H1 (cell line): ENCODE results near the gene TK1. TPM values are rescaled to one million over a fixed set of nuclear protein-coding genes. Genes with fewer than 3 reads are reported as not detected.

Source experiments
- CTCF ChIA-PET: fragments of 300-600 bp; sonication (Branson Sonifier 250); formaldehyde crosslinking; loops from one replicate; lab custom pipeline; 2021; ENCODE audit not compliant: partially characterized antibody; lab: Charles Lee
- POLR2A ChIA-PET: fragments of 300-600 bp; sonication (Branson Sonifier 250); formaldehyde crosslinking; loops from one replicate; lab custom pipeline; 2021; ENCODE audit warnings: inconsistent platforms; ENCODE audit not compliant: partially characterized antibody; lab: Charles Lee
- DNase-seq, 2 experiments: peaks; one replicate each; pipeline versions ENCODE4 v3.0.0 to v3.0.0-alpha.2; 2010 to 2022; ENCODE audit warnings: low spot score in 2 of 2, low read depth in 1 of 2, mixed read lengths in 1 of 2
- FAIRE-seq: peaks from 2 replicates; lab custom pipeline; 2011; peaks lifted over from hg19 to GRCh38; lab: Jason Lieb, UNC
- H2AFZ ChIP-seq: 2 replicates; pipeline ENCODE4 v1.8.1; 2012; ENCODE audit warnings: low read length, inconsistent platforms
- H2AK5ac ChIP-seq: 2 replicates; pipeline ENCODE4 v1.6.1; 2013; ENCODE audit warnings: low read depth, low read length
- H2BK120ac ChIP-seq: replicated peaks from 2 replicates; pipeline ENCODE3; 2013; ENCODE audit warnings: low read depth, low read length, inconsistent platforms
- H2BK12ac ChIP-seq: 2 replicates; pipeline ENCODE4 v1.6.1; 2013; ENCODE audit warnings: low read depth, low read length
- H2BK15ac ChIP-seq: 2 replicates; pipeline ENCODE4 v1.6.1; 2013; ENCODE audit warnings: low read length
- H2BK20ac ChIP-seq: 2 replicates; pipeline ENCODE4 v1.6.1; 2013; ENCODE audit warnings: low read length
- H2BK5ac ChIP-seq: 2 replicates; pipeline ENCODE4 v1.6.1; 2013; ENCODE audit warnings: low read depth, low read length
- H3K14ac ChIP-seq: 2 replicates; pipeline ENCODE4 v1.6.1; 2013; ENCODE audit warnings: inconsistent platforms; ENCODE audit not compliant: insufficient read length
- H3K18ac ChIP-seq: 2 replicates; pipeline ENCODE4 v1.6.1; 2013; ENCODE audit warnings: low read length; ENCODE audit errors: extremely low read depth
- H3K23ac ChIP-seq: 2 replicates; pipeline ENCODE4 v1.6.1; 2013; ENCODE audit warnings: inconsistent platforms; ENCODE audit not compliant: insufficient read length
- H3K23me2 ChIP-seq: 2 replicates; pipeline ENCODE4 v1.6.1; 2013; ENCODE audit warnings: low read depth, low read length
- H3K27ac ChIP-seq: 2 replicates; pipeline ENCODE4 v1.6.1; 2011; ENCODE audit warnings: low read depth, low read length, inconsistent platforms
- H3K27me3 ChIP-seq, 4 experiments: replicated peaks in 1 of 4; 1 replicate in 1 of 4; 2 replicates in 3 of 4; pipeline versions ENCODE4 v1.6.1 to v1.8.1; 2011 to 2013; ENCODE audit warnings: low read length in 3 of 4, mild to moderate bottlenecking in 3 of 4, inconsistent platforms in 2 of 4, mixed read lengths in 2 of 4, moderate library complexity in 1 of 4; ENCODE audit not compliant: control insufficient read depth in 3 of 4, insufficient read depth in 3 of 4; ENCODE audit errors: extremely low read depth in 1 of 4
- H3K36me3 ChIP-seq, 4 experiments: 2 replicates each; pipeline versions ENCODE4 v1.6.1 to v1.8.1; 2011 to 2013; ENCODE audit warnings: mild to moderate bottlenecking in 4 of 4, low read length in 3 of 4, moderate library complexity in 2 of 4, control low read depth in 1 of 4, inconsistent platforms in 1 of 4; ENCODE audit not compliant: insufficient read depth in 4 of 4, control insufficient read depth in 2 of 4
- H3K4ac ChIP-seq: replicated peaks from 2 replicates; pipeline ENCODE3; 2013; ENCODE audit warnings: low read length, low read depth, mixed read lengths, inconsistent platforms; ENCODE audit not compliant: insufficient read length
- H3K4me1 ChIP-seq, 4 experiments: replicated peaks in 1 of 4; 1 replicate in 1 of 4; 2 replicates in 3 of 4; pipeline versions ENCODE4 v1.6.1 to v1.8.1; 2011 to 2013; ENCODE audit warnings: low read length in 3 of 4, inconsistent platforms in 2 of 4, mixed read lengths in 1 of 4; ENCODE audit not compliant: insufficient read depth in 4 of 4, control insufficient read depth in 3 of 4
- H3K4me2 ChIP-seq, 2 experiments: 2 replicates each; pipeline versions ENCODE4 v1.6.1 to v1.8.1; 2011 to 2013; ENCODE audit warnings: low read depth in 2 of 2, low read length in 2 of 2, control low read depth in 1 of 2, inconsistent platforms in 1 of 2, mild to moderate bottlenecking in 1 of 2; ENCODE audit not compliant: insufficient read depth in 1 of 2
- H3K4me3 ChIP-seq, 4 experiments: fragments of 200-600, 300-600 bp in 1 of 4; sonication (generic), shearing (Covaris generic), sonication (Bioruptor Twin) in 1 of 4; 2 replicates each; pipeline versions ENCODE4 v1.5.1 to v1.8.1; 2011 to 2016; ENCODE audit warnings: low read length in 4 of 4, low read depth in 3 of 4, control low read depth in 2 of 4, inconsistent platforms in 2 of 4, mild to moderate bottlenecking in 2 of 4, mixed read lengths in 1 of 4, moderate library complexity in 1 of 4; ENCODE audit not compliant: insufficient read depth in 2 of 4; ENCODE audit errors: extremely low read depth in 1 of 4
- H3K56ac ChIP-seq: replicated peaks from 2 replicates; pipeline ENCODE3; 2013; ENCODE audit warnings: low read depth, mild to moderate bottlenecking, mixed read lengths, low read length, inconsistent platforms; ENCODE audit not compliant: insufficient read length
- H3K79me1 ChIP-seq: 2 replicates; pipeline ENCODE4 v1.6.1; 2013; ENCODE audit warnings: low read depth, low read length, control low read depth
- H3K79me2 ChIP-seq, 2 experiments: 2 replicates each; pipeline versions ENCODE4 v1.6.1 to v1.8.1; 2012 to 2013; ENCODE audit warnings: low read length in 2 of 2, mild to moderate bottlenecking in 2 of 2, inconsistent platforms in 1 of 2; ENCODE audit not compliant: insufficient read depth in 2 of 2, control insufficient read depth in 1 of 2
- H3K9ac ChIP-seq, 4 experiments: replicated peaks in 1 of 4; 1 replicate in 1 of 4; 2 replicates in 3 of 4; pipeline versions ENCODE4 v1.6.1 to v1.8.1; 2011 to 2013; ENCODE audit warnings: low read depth in 3 of 4, low read length in 3 of 4, control low read depth in 2 of 4, mild to moderate bottlenecking in 2 of 4, moderate library complexity in 2 of 4, inconsistent platforms in 1 of 4; ENCODE audit errors: extremely low read depth in 1 of 4
- H3K9me3 ChIP-seq, 2 experiments: 2 replicates each; pipeline versions ENCODE4 v1.6.1 to v1.8.1; 2012 to 2013; ENCODE audit warnings: mild to moderate bottlenecking in 2 of 2, moderate library complexity in 2 of 2, control low read depth in 1 of 2, inconsistent platforms in 1 of 2, low read depth in 1 of 2, low read length in 1 of 2, mixed read lengths in 1 of 2; ENCODE audit not compliant: insufficient read depth in 2 of 2
- H4K20me1 ChIP-seq, 2 experiments: replicated peaks in 1 of 2; 2 replicates each; pipeline versions ENCODE3 to v1.8.1; 2011 to 2013; ENCODE audit warnings: inconsistent platforms in 2 of 2, low read length in 2 of 2, mild to moderate bottlenecking in 1 of 2; ENCODE audit not compliant: insufficient read depth in 2 of 2, control insufficient read depth in 1 of 2
- H4K5ac ChIP-seq: 2 replicates; pipeline ENCODE4 v1.6.1; 2013; ENCODE audit warnings: low read length, low read depth, mixed read lengths, inconsistent platforms; ENCODE audit not compliant: insufficient read length
- H4K8ac ChIP-seq: 2 replicates; pipeline ENCODE4 v1.8.0; 2013; ENCODE audit warnings: mild to moderate bottlenecking, moderate library complexity, low read length, inconsistent platforms; ENCODE audit not compliant: insufficient read depth; ENCODE audit errors: extremely low read depth
- H4K91ac ChIP-seq: replicated peaks from 2 replicates; pipeline ENCODE3; 2013; ENCODE audit warnings: low read length, mixed read lengths, inconsistent platforms; ENCODE audit not compliant: insufficient read length
- CHD2 ChIP-seq: IDR thresholded peaks from 2 replicates; pipeline ENCODE4 v1.6.1; 2012; ENCODE audit warnings: low read length, improper control_type of control experiment
- JUN ChIP-seq: IDR thresholded peaks from 2 replicates; pipeline ENCODE4 v1.6.1; 2011; ENCODE audit warnings: low read depth, mild to moderate bottlenecking, improper control_type of control experiment, low read length
- SIX5 ChIP-seq: IDR thresholded peaks from 2 replicates; pipeline ENCODE4 v1.6.1; 2011; ENCODE audit warnings: mild to moderate bottlenecking, low read depth, low read length
- SRF ChIP-seq: IDR thresholded peaks from 2 replicates; pipeline ENCODE4 v1.6.1; 2011; ENCODE audit warnings: mild to moderate bottlenecking, low read depth, low read length, moderate library complexity
- TAF1 ChIP-seq: IDR thresholded peaks from 2 replicates; pipeline ENCODE4 v1.6.1; 2011; ENCODE audit warnings: mild to moderate bottlenecking, low read depth, low read length
- WGBS, 2 experiments: shearing (Covaris generic) in 1 of 2; methylation state at CpG; one replicate each; pipeline versions ENCODE4 v1.1.6 to v1.1.7; 2013 to 2015; ENCODE audit warnings: low lambda C conversion rate in 2 of 2, mixed read lengths in 2 of 2, inconsistent platforms in 1 of 2, low coverage in 1 of 2, missing lambda C conversion rate in 1 of 2; ENCODE audit not compliant: insufficient replicate concordance in 2 of 2, insufficient coverage in 1 of 2, insufficient read length in 1 of 2; ENCODE audit errors: extremely low coverage in 1 of 2, missing lambda C conversion rate in 1 of 2; 5-methylcytosine and 5-hydroxymethylcytosine counted together
- polyA plus RNA-seq, 7 experiments: library from polyadenylated mRNA; depleted of rRNA in 3 of 7; stranded (reverse) in 5 of 7; unstranded in 2 of 7; fragments of >200 nt in 5 of 7; fragments of 200-250 nt in 2 of 7; gene quantifications; 1 replicate in 5 of 7; 2 replicates in 1 of 7; 4 replicates in 1 of 7; pipeline versions ENCODE4 v1.2.1 to v1.2.3, GENCODE V29; 2011 to 2013; ENCODE audit warnings: missing spikeins in 2 of 7, mixed read lengths in 2 of 7
- total RNA-seq: library from RNA; stranded (reverse); fragmentation: NEBNext Ultra II Directional; extraction: Animal tissue kit (Norgen Biotek cat#: 25700); gene quantifications from 2 replicates; pipeline ENCODE4 v1.2.1, GENCODE V29; 2021

TK1 gene
- total and polyA plus RNA-seq, 2 of the 8 experiments (the other 6 are each of a cell fraction or from before 2014, with no cell fraction given), result 66.9 to 147 TPM

DNA sequence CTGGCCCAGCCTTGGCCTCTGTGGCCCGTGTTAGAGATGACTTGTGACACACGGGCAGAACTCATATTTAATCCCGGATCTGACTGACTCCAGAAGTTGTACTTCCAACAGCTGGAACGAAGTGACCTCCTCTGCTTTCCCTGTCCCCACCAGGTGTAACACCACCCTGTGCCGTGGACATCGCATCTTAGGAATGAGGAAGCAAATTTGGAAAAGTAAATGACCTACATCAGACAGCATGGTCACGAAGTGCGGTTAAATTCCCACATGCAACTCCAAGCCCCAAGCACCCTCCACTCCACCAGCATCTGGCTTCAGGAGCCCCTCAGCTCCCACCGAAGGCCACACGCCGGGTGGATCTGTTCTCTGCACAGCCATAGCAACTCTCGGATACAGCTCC, 2.9 kb downstream of the TK1 start:
- Histone ChIP-seq H2BK20ac (no peak overlapping the region), H4K20me1 (peaks cover 10% of the 10 kb centered on the region in 2 experiments), H3K23me2 (peaks cover 4% of the 10 kb centered on the region), H3K27me3 (no peaks in the 10 kb centered on the region; a peak in 1 of 7 replicates), H3K9me3 (no peaks in the 10 kb centered on the region), H3K23ac (no peak overlapping the region), H3K79me2 (peaks cover 0 to 40% of the 10 kb centered on the region in 2 experiments; a peak in 3 of 4 replicates), H2BK12ac (no peak overlapping the region), H3K4me2 (peak overlapping the region in 1 of 2 experiments; percentile 80; a peak in 1 of 4 replicates), H2BK120ac (no peak overlapping the region), H3K14ac (no peak overlapping the region), H4K5ac (no peak overlapping the region), H3K4me1 (peaks cover 0 to 13% (median 5%) of the 10 kb centered on the region in 4 experiments; a peak in 6 of 7 replicates), H2BK15ac (no peak overlapping the region), H3K79me1 (peaks cover 12% of the 10 kb centered on the region), H3K4ac (no peak overlapping the region), H3K4me3 (no peak overlapping the region), H3K56ac (no peak overlapping the region), H2BK5ac (no peak overlapping the region), H3K18ac (no peak overlapping the region), H3K36me3 (peaks cover 22 to 62% (median 42%) of the 10 kb centered on the region in 4 experiments), H3K27ac (no peak overlapping the region), H4K91ac (no peak overlapping the region), H4K8ac (no peak overlapping the region), H3K9ac (0 out of 7 replicates have a peak overlapping the region, but pooled peaks of 1 of the 4 experiments have one; percentile 9), H2AK5ac (no peak overlapping the region), H2AFZ (no peak overlapping the region)
- no peak for TF ChIP-seq TAF1
- TF ChIP-seq CHD2, result no peak
- TF ChIP-seq JUN, result no peak
- no peak for TF ChIP-seq SIX5
- TF ChIP-seq SRF, result no peak
- CTCF ChIA-PET, result interaction anchor here (0.6 to 6.9 kb wide), 6 partner anchors 8 to 96 kb away, joined by 3 to 76 read pairs (median 5); no protein-coding TSS in a partner anchor
- WGBS, 2 experiments, result 91% methylated on average over 12 of the region's 12 CpGs; no CpG with 5 or more reads in 1 of the 2 experiments
- FAIRE-seq, result no peak
- no peak for DNase-seq
- POLR2A ChIA-PET, result interaction anchor here (0.7 to 7.3 kb wide), 10 partner anchors 7 to 55 kb away, joined by 3 to 67 read pairs (median 5); no protein-coding TSS in a partner anchor
